ENCODE data around the gene IFT122.

Gene IFT122

GRCh38 chr3:129439226-129439816 is 703 bp upstream of the IFT122 start:
- peak; percentile 31 for DNase-seq (ENCODE audit: low spot score)
- FAIRE-seq: no peak

DNA sequence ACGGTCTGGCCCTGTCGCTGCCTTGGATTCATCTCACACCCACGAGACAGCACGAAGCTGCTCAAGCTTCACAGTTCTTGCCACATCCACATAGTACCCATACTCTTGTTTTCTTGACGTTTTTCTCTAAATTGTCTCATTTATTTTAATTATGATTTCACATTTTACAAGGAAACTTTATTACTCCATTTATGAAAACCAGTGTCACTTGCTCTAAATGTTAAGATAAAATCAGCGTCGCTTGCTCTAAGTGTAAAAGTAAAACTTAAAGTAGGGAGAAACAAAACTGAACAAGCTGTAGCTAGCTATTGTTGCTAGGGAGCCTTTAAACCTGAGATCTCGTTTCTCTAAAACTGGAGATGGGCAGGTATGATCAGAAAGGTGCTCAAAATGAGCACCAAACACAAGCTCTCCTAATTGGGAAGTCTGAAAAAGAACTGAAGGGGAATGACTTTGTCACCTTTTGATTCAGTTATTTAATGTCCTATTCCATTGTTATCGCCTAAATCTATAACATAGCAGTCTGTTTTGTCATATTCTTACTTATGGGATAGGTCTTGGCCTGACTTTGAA is 680 bp downstream of the IFT122 start:
- DNase-seq (ENCODE audit: low spot score): no peak
- no peak for FAIRE-seq

- DNase-seq (ENCODE audit: low spot score): no peak
Measured at GRCh38 chr3:129441215-129441614, 1.2 kb downstream of the IFT122 start.

DNA sequence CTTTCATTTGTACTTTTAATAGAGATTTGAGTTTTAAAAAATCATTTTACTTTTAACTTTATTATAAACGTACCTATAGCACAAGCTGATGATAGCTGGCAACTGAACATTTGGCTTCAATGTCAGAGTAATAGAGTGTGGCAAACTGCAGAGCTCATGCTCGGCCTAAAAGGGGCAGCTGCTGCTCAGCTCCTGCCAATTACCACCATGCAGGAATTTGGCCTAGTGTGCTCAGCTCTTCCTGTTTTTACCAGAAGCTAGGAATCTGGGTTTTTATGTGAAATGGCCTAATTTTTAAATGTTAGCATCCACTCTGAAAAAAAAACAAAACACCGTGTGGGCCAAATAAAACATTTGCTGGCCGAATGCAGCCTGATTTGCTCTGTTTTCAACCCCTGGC is 1.8 kb downstream of the IFT122 start:
- DNase-seq (ENCODE audit: low spot score) (no peak), FAIRE-seq (no peak)

More at GRCh38 chr3:129441215-129441614, 1.2 kb downstream of the IFT122 start:
- FAIRE-seq: no peak

- no peak for DNase-seq (ENCODE audit: low spot score)
- FAIRE-seq: no peak
Measured at GRCh38 chr3:129442486-129442885, 2.5 kb downstream of the IFT122 start.

DNA sequence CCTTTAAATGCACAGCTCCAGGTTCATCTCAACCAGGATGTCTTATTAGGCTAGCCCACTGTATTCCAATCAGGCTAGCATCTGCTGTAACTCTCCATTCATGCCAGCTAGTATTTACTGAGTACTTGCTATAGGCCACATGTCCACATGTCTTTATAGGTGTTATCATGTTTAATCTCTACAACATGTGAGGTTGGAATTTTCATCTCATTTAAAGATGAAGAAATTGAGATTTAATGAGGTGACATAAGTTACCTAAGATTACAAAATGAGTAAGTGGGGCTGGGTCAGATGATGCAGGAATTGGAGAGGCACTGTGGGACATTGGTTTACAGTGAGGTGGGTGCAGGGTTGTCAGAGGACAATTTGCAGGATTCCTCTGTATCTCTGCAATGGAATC is 2.9 kb downstream of the IFT122 start:
- no peak for FAIRE-seq
- DNase-seq (ENCODE audit: low spot score): no peak

GRCh38 chr3:129445471-129445870 is 5.4 kb downstream of the IFT122 start:
- DNase-seq (ENCODE audit: low spot score) (no peak), FAIRE-seq (no peak)

DNA sequence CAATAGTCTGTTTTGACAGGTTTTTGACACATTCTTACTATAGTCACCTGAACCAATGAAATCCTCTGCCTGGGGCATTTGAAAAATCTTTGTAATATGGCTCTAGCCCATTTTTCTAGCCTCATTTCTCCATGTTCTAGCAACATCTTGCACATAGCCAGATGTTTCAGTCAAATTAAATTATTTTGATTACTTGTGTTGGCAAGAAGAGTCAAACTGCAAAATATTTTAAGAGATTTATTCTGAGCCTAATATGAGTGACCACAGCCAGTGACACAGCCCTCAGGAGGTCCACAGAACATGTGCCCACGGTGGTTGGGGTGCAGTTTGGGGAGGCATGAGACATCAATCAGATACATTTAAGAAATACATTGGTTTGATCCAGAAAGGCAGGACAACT is 6.9 kb downstream of the IFT122 start:
- FAIRE-seq (no peak), DNase-seq (ENCODE audit: low spot score) (no peak)

- FAIRE-seq: no peak
Measured at GRCh38 chr3:129448186-129448895, 8.3 kb downstream of the IFT122 start.

GRCh38 chr3:129449279-129450115 is 9.5 kb downstream of the IFT122 start:
- DNase-seq (ENCODE audit: low spot score) (no peak), FAIRE-seq (no peak)

More at GRCh38 chr3:129448186-129448895, 8.3 kb downstream of the IFT122 start:
- DNase-seq (ENCODE audit: low spot score): no peak

DNA sequence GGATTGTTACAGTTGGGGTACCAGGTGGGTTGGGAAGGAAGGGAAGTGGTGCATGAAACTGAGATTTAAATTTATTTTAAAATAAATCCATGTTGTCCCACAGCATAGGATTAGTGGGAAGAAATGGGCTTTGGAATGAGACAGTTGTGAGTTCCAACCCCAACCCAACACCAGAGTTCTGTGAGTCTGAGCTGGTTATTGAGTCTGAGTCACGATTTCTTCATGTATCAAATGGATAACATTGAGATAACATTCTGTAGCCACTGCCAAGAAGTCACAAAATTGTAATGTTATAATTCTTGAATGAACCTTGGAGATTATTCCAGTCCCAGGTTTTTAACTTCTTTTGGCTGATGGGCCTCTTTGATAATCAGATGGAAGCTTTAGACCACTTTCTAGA is 13.7 kb downstream of the IFT122 start:
- DNase-seq (ENCODE audit: low spot score) (no peak), FAIRE-seq (no peak)

DNA sequence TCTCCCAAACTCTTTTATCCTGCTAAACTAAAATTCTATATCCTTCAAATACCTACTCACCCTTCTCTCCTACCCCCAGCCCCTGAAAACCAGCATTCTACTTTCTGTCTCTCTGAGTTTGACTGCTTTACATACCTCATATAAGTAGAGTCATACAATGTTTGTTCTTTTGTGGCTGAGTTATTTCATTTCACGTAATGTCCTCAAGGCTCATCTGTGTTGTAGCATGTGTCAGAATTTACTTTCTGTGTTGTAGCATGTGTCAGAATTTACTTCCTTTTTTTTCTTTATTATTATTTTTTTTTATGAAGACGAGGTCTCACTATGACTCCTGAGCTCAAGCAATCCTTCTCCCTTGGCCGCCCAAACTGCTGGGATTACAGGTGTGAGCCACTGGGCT is 20.1 kb downstream of the IFT122 start:
- FAIRE-seq (no peak), DNase-seq (ENCODE audit: low spot score) (no peak)

- FAIRE-seq (no peak), DNase-seq (ENCODE audit: low spot score) (no peak)
Measured at GRCh38 chr3:129460572-129460971, 20.5 kb downstream of the IFT122 start.

DNA sequence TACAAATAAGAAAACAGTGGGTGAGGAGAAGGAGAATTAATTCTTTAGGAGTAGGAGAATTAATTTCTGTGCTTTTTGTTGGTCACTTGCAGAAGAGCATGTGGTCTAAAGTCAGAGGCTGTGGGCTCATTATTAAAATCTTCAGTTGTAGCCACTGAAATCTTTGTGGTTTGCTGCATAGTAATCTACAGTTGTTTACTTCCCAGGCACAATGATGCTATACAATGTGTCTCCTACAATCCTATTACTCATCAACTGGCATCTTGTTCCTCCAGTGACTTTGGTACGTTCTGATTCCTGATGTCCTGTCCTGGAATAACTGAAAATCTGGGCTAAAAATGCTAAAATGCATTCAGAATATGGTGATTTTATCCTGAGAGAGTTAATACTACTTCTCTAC is 21.0 kb downstream of the IFT122 start:
- peak; percentile 16 for DNase-seq (ENCODE audit: low spot score)
- FAIRE-seq: no peak

GRCh38 chr3:129461461-129462146 is 21.6 kb downstream of the IFT122 start:
- FAIRE-seq: no peak

DNA sequence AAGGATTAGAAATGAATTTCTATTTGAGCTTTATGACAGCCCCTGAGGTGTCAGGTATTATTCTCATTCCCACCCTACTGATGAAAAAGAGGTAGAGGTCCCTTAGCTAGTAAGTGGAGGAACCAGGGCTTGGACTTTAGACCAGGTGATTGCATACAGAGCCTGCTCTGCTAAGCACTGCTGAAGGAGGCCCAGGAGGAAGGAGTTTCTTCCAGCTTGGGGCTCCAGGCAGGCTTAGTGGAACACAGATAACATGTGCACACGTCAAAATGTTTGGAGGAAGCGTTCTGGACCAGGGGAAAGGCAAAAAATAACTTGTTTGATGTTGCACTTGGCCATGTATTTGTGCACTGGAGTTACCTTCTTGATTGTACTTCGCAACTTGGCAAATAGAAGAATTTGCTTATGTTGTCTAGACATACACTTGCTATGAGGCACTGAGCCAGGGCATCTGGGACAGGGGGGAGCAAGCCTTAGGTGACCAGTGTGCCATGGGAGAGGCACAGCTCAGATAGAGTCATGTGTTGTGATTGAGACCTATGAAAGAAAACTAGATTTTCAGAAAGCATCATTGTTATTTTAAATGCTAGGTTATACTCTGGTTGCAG is 22.4 kb downstream of the IFT122 start:
- DNase-seq (ENCODE audit: low spot score) (no peak), FAIRE-seq (no peak)

More at GRCh38 chr3:129461461-129462146, 21.6 kb downstream of the IFT122 start:
- no peak for DNase-seq (ENCODE audit: low spot score)

GRCh38 chr3:129463094-129463493 is 23.1 kb downstream of the IFT122 start:
- DNase-seq (ENCODE audit: low spot score) (no peak), FAIRE-seq (no peak)

DNA sequence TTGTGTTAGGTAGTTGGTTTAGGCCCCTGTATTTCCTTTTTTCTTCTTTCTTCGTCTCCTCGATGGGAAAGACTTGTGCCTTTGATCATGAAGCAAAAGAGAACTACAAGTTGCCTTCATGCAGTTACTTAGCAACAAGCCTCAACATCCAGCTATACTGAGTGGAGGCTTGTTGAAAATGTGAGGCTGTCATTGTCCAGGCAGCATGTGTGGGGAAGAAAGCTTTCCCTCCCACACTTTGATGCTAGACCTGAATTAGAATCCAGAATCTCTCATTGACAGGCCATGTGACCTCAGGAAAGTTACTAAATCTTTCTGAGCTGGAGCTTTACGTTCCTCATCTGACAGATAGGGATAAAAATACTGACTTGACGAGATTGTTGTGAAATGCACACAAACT is 23.7 kb downstream of the IFT122 start:
- DNase-seq (ENCODE audit: low spot score) (no peak), FAIRE-seq (no peak)

DNA sequence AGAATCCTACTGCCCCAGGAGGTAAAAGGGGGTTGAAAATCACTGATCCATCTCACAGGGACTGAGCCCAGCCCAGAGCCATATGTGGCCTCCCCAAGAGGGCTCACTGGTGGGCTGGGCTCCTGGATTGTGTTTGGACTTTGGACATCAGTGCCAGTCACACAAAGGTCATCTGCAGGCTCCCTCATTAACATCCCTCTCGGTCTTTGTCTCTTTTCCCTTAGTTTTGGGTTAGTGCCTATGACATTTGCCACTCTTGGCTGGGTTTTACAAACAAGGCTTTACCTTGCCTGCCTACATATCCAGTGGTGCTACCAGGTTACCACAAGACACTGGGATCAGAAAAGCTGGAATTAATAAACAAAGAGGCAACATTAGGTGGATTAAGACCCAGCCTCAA is 27.9 kb downstream of the IFT122 start:
- no peak for DNase-seq (ENCODE audit: low spot score)
- no peak for FAIRE-seq

- DNase-seq (ENCODE audit: low spot score): no peak
- FAIRE-seq: no peak
Measured at GRCh38 chr3:129469026-129469425, 29.0 kb downstream of the IFT122 start.

- DNase-seq (ENCODE audit: low spot score) (no peak), FAIRE-seq (no peak)
Measured at GRCh38 chr3:129470861-129471260, 30.8 kb downstream of the IFT122 start.
